GM04504 (cell line): ENCODE results near the gene USP17L26.
"Not testable (repeated sequence)": the region's sequence is repeated elsewhere in the genome, so short reads cannot be mapped to it uniquely, and the experiment has no call there.

Experiments
- DNase-seq: peaks from one replicate; pipeline ENCODE4 v3.0.0-alpha.2; 2012; ENCODE audit warnings: low read depth

USP17L26 gene, protein sequence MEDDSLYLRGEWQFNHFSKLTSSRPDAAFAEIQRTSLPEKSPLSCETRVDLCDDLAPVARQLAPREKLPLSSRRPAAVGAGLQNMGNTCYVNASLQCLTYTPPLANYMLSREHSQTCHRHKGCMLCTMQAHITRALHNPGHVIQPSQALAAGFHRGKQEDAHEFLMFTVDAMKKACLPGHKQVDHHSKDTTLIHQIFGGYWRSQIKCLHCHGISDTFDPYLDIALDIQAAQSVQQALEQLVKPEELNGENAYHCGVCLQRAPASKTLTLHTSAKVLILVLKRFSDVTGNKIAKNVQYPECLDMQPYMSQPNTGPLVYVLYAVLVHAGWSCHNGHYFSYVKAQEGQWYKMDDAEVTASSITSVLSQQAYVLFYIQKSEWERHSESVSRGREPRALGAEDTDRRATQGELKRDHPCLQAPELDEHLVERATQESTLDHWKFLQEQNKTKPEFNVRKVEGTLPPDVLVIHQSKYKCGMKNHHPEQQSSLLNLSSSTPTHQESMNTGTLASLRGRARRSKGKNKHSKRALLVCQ

DNA sequence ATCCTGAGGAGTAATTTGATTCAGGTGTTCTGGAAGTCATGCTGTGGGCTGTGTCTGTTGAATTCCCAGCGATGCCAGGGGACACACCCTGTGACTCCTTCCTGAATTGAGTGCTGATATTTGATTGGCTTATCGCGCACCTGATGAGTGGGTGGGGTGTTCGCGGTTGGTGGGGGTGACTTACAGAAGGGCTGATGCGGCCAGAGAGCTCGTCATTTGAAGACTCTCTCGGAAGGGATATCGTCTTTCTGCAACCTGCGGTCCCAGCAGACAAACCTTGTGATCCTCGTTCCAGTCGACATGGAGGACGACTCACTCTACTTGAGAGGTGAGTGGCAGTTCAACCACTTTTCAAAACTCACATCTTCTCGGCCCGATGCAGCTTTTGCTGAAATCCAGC lies at the start of gene USP17L26:
USP17L26 (plus strand) TSS at position 301 of the 400 bp plus-strand sequence; CDS start at position 301, 0 bp downstream.
- DNase-seq: not testable (repeated sequence)

DNA sequence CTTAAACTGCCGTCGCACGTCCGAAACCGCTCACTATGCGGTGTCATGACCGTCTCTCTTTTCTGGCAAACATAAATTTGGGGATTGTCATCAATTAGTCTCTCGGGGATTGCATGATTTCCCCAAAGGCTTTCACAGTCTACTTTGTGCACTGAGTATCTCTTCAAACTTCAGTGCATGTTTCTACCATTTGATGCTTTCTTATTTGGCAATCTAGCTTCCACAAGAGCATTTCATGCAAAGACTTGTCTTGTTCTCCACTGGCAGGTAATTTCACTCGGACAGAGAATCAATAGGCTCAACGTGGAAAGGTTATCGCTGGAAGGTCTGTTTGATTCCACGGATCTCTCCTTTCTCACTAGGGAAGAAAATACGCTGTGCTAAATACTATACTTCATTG lies 10.3 kb upstream of the USP17L26 start:
- DNase-seq: not testable (repeated sequence)

DNA sequence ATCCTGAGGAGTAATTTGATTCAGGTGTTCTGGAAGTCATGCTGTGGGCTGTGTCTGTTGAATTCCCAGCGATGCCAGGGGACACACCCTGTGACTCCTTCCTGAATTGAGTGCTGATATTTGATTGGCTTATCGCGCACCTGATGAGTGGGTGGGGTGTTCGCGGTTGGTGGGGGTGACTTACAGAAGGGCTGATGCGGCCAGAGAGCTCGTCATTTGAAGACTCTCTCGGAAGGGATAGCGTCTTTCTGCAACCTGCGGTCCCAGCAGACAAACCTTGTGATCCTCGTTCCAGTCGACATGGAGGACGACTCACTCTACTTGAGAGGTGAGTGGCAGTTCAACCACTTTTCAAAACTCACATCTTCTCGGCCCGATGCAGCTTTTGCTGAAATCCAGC lies 9.6 kb upstream of the USP17L26 start, which contains the start of gene USP17L24:
USP17L24 (plus strand) TSS at position 301 of the 400 bp plus-strand sequence; CDS start at position 301, 0 bp downstream.
- not testable (repeated sequence) for DNase-seq

DNA sequence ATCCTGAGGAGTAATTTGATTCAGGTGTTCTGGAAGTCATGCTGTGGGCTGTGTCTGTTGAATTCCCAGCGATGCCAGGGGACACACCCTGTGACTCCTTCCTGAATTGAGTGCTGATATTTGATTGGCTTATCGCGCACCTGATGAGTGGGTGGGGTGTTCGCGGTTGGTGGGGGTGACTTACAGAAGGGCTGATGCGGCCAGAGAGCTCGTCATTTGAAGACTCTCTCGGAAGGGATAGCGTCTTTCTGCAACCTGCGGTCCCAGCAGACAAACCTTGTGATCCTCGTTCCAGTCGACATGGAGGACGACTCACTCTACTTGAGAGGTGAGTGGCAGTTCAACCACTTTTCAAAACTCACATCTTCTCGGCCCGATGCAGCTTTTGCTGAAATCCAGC lies 4.8 kb upstream of the USP17L26 start, which contains the start of gene USP17L25:
USP17L25 (plus strand) TSS at position 301 of the 400 bp plus-strand sequence; CDS start at position 301, 0 bp downstream.
- DNase-seq: not testable (repeated sequence)

DNA sequence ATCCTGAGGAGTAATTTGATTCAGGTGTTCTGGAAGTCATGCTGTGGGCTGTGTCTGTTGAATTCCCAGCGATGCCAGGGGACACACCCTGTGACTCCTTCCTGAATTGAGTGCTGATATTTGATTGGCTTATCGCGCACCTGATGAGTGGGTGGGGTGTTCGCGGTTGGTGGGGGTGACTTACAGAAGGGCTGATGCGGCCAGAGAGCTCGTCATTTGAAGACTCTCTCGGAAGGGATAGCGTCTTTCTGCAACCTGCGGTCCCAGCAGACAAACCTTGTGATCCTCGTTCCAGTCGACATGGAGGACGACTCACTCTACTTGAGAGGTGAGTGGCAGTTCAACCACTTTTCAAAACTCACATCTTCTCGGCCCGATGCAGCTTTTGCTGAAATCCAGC lies 4.6 kb downstream of the USP17L26 start, which contains the start of gene USP17L5:
USP17L5 (plus strand) TSS at position 301 of the 400 bp plus-strand sequence; CDS start at position 301, 0 bp downstream.
- not testable (repeated sequence) for DNase-seq

DNA sequence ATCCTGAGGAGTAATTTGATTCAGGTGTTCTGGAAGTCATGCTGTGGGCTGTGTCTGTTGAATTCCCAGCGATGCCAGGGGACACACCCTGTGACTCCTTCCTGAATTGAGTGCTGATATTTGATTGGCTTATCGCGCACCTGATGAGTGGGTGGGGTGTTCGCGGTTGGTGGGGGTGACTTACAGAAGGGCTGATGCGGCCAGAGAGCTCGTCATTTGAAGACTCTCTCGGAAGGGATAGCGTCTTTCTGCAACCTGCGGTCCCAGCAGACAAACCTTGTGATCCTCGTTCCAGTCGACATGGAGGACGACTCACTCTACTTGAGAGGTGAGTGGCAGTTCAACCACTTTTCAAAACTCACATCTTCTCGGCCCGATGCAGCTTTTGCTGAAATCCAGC lies 9.4 kb downstream of the USP17L26 start, which contains the start of gene USP17L27:
USP17L27 (plus strand) TSS at position 301 of the 400 bp plus-strand sequence; CDS start at position 301, 0 bp downstream.
- not testable (repeated sequence) for DNase-seq

DNA sequence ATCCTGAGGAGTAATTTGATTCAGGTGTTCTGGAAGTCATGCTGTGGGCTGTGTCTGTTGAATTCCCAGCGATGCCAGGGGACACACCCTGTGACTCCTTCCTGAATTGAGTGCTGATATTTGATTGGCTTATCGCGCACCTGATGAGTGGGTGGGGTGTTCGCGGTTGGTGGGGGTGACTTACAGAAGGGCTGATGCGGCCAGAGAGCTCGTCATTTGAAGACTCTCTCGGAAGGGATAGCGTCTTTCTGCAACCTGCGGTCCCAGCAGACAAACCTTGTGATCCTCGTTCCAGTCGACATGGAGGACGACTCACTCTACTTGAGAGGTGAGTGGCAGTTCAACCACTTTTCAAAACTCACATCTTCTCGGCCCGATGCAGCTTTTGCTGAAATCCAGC lies 14.1 kb downstream of the USP17L26 start, which contains the start of gene USP17L28:
USP17L28 (plus strand) TSS at position 301 of the 400 bp plus-strand sequence; CDS start at position 301, 0 bp downstream.
- not testable (repeated sequence) for DNase-seq

DNA sequence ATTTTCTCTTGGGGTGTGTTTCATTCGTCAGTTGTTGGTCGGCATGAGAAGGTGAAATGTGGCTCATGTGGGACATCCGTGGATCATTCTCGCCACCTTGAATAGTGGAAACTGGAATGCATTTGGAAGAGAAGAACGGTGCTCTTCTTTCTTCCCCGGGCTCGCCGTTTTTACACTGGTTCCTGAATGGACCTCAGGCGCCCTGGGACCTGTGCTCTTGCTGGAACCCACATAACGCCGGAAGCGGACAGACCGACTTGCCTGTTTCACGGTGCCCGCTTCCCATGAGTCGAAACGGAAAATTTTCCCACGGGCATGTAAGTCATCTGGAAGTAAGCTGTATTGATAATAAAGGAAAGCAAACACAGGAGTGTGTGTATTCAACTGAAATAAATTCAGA lies 16.4 kb downstream of the USP17L26 start:
- DNase-seq: not testable (repeated sequence)

DNA sequence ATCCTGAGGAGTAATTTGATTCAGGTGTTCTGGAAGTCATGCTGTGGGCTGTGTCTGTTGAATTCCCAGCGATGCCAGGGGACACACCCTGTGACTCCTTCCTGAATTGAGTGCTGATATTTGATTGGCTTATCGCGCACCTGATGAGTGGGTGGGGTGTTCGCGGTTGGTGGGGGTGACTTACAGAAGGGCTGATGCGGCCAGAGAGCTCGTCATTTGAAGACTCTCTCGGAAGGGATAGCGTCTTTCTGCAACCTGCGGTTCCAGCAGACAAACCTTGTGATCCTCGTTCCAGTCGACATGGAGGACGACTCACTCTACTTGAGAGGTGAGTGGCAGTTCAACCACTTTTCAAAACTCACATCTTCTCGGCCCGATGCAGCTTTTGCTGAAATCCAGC lies 18.9 kb downstream of the USP17L26 start, which contains the start of gene USP17L29:
USP17L29 (plus strand) TSS at position 301 of the 400 bp plus-strand sequence; CDS start at position 301, 0 bp downstream.
- not testable (repeated sequence) for DNase-seq

DNA sequence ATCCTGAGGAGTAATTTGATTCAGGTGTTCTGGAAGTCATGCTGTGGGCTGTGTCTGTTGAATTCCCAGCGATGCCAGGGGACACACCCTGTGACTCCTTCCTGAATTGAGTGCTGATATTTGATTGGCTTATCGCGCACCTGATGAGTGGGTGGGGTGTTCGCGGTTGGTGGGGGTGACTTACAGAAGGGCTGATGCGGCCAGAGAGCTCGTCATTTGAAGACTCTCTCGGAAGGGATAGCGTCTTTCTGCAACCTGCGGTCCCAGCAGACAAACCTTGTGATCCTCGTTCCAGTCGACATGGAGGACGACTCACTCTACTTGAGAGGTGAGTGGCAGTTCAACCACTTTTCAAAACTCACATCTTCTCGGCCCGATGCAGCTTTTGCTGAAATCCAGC lies 28.4 kb downstream of the USP17L26 start, which contains the start of gene USP17L30:
USP17L30 (plus strand) TSS at position 301 of the 400 bp plus-strand sequence; CDS start at position 301, 0 bp downstream.
- DNase-seq: not testable (repeated sequence)

DNA sequence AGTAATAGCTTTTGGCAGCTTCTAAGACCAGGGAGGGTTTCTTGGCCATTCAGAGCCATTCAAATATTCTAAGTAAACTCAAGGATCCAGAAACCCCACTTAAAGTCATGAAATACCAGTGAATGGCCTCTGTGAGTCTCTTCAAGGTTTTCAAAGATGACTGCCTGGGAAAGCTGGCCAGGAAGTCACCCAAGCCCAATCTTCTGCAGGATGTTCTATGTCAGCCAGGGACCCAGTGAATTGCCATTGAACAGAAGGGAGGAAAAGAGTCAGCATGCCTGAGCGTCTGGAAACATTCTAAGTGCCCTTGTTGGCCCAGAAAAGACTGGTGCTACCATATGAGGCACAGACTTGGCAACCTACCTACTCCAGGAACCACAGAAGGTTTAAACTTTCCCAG lies 45.4 kb downstream of the USP17L26 start:
- DNase-seq: not testable (repeated sequence)

DNA sequence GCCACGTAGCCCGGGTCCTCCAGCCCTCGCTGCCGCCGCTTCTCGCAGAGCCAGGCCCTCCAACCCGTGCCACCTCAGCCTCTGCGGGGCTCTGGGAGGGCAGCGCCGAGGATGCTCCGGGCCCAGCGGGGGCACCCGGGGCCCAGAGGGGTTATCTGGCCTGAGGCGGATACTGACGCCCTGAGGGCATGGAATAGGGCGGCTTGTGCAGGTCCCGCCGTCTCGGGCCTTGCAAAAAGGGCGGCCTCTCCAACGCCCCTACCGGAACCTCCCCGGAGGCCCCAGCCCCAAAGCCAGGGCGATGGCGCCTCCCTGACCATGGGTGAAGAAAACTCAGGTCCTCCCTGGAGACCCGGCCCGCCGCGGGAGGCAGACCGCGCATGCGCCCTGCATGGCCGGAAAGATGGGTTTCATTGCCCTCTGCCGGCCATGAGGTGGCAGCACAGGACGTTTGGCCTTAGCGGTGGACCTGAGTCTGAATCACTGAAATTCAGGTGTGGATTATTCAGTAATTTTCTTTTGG lies 46.6 kb downstream of the USP17L26 start:
- DNase-seq: not testable (repeated sequence)

DNA sequence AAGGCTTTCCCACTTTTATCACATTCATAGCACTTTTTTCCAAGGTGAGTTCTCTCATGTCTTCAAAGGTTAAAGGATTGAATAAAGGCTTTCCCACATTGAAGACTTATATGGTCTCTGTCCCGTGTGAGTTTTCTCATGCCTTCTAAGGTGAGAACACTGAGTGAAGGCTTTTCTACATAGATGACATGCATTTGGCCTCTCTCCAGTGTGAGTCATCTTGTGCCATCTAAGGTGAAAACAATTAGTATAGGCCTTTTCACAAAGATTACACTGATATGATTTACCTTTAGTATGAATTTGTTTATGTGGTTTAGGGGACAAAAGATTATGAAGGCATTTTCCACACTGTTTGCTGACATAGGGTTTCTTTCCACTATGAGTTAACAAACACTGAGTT lies 49.7 kb downstream of the USP17L26 start:
- no peak for DNase-seq
